Liver (tissue), 9 donors: Measurements from ENCODE around the gene TNFAIP8L2. TPM values are rescaled to one million over a fixed set of nuclear protein-coding genes. Genes with fewer than 3 reads are reported as not detected.

Experiments
- DNase-seq: peaks from one replicate; pipeline ENCODE4 v3.0.0-alpha.2; 2017; ENCODE audit warnings: low spot score
- H3K27ac ChIP-seq, 2 donors: one replicate each; pipeline ENCODE4 v1.7.0; 2013; ENCODE audit warnings: inconsistent platforms in 2 of 2, low read length in 2 of 2, control low read depth in 1 of 2, low read depth in 1 of 2, mild to moderate bottlenecking in 1 of 2
- H3K27me3 ChIP-seq, 4 donors: one replicate each; pipeline versions ENCODE4 v1.6.1 to v1.7.0; 2013; ENCODE audit warnings: low read length in 3 of 4, inconsistent platforms in 1 of 4, mild to moderate bottlenecking in 1 of 4, moderate library complexity in 1 of 4; ENCODE audit not compliant: control insufficient read depth in 4 of 4, insufficient read depth in 4 of 4
- H3K36me3 ChIP-seq, 4 donors: one replicate each; pipeline versions ENCODE4 v1.6.1 to v1.7.0; 2013; ENCODE audit warnings: low read length in 3 of 4, mild to moderate bottlenecking in 3 of 4, low read depth in 1 of 4, moderate library complexity in 1 of 4; ENCODE audit not compliant: control insufficient read depth in 4 of 4, insufficient read depth in 3 of 4
- H3K4me1 ChIP-seq, 4 donors: one replicate each; pipeline versions ENCODE4 v1.6.1 to v1.7.0; 2013; ENCODE audit warnings: low read length in 3 of 4, mild to moderate bottlenecking in 3 of 4, moderate library complexity in 1 of 4; ENCODE audit not compliant: control insufficient read depth in 4 of 4, insufficient read depth in 4 of 4
- H3K4me3 ChIP-seq, 3 donors: one replicate each; pipeline versions ENCODE4 v1.6.1 to v1.7.0; 2013; ENCODE audit warnings: low read length in 3 of 3, control low read depth in 1 of 3, low read depth in 1 of 3, mild to moderate bottlenecking in 1 of 3
- H3K9ac ChIP-seq, 2 donors: one replicate each; pipeline ENCODE4 v1.7.0; 2013; ENCODE audit warnings: low read length in 2 of 2, mild to moderate bottlenecking in 2 of 2, moderate library complexity in 2 of 2, control low read depth in 1 of 2, low read depth in 1 of 2
- H3K9me3 ChIP-seq, 4 donors: one replicate each; pipeline versions ENCODE4 v1.6.1 to v1.7.0; 2013; ENCODE audit warnings: low read length in 3 of 4; ENCODE audit not compliant: control insufficient read depth in 4 of 4
- EGR1 ChIP-seq, 2 donors: IDR thresholded peaks; 2 replicates each; pipeline ENCODE4 v1.6.1; 2016 to 2018; ENCODE audit warnings: antibody characterized with exemption in 2 of 2, low read depth in 2 of 2
- FOXA1 ChIP-seq: IDR thresholded peaks from 2 replicates; pipeline ENCODE4 v1.6.1; 2016; ENCODE audit warnings: antibody characterized with exemption
- FOXA2 ChIP-seq: IDR thresholded peaks from 2 replicates; pipeline ENCODE4 v1.6.1; 2016; ENCODE audit warnings: antibody characterized with exemption
- GABPA ChIP-seq, 2 donors: IDR thresholded peaks in 1 of 2; conservative IDR thresholded peaks in 1 of 2; 2 replicates each; pipeline ENCODE4 v1.6.1; 2016; ENCODE audit warnings: antibody characterized with exemption in 2 of 2, mild to moderate bottlenecking in 1 of 2, moderate library complexity in 1 of 2
- HNF4A ChIP-seq, 2 donors: conservative IDR thresholded peaks; 2 replicates each; pipeline ENCODE4 v1.6.1; 2016; ENCODE audit warnings: antibody characterized with exemption in 2 of 2, mild to moderate bottlenecking in 2 of 2
- JUND ChIP-seq, 2 donors: IDR thresholded peaks; 2 replicates each; pipeline ENCODE4 v1.6.1; 2016; ENCODE audit warnings: antibody characterized with exemption in 2 of 2
- MAX ChIP-seq: IDR thresholded peaks from 2 replicates; pipeline ENCODE4 v1.6.1; 2016; ENCODE audit warnings: antibody characterized with exemption
- NR2F2 ChIP-seq: IDR thresholded peaks from 2 replicates; pipeline ENCODE4 v1.6.1; 2016; ENCODE audit warnings: antibody characterized with exemption
- RXRA ChIP-seq, 2 donors: IDR thresholded peaks; 2 replicates each; pipeline ENCODE4 v1.6.1; 2017 to 2018; ENCODE audit warnings: antibody characterized with exemption in 2 of 2, mild to moderate bottlenecking in 1 of 2
- SP1 ChIP-seq: IDR thresholded peaks from 2 replicates; pipeline ENCODE4 v1.6.1; 2018; ENCODE audit warnings: antibody characterized with exemption, mild to moderate bottlenecking
- TAF1 ChIP-seq: conservative IDR thresholded peaks from 2 replicates; pipeline ENCODE4 v1.6.1; 2016; ENCODE audit warnings: antibody characterized with exemption, mild to moderate bottlenecking
- YY1 ChIP-seq: IDR thresholded peaks from 2 replicates; pipeline ENCODE4 v1.6.1; 2016; ENCODE audit warnings: antibody characterized with exemption, mild to moderate bottlenecking
- WGBS: extraction: QIAGEN DNeasy Blood & Tissue Kit; methylation state at CpG from one replicate; pipeline ENCODE4 v1.1.7; 2013; 5-methylcytosine and 5-hydroxymethylcytosine counted together
- polyA plus RNA-seq, 2 donors: library from polyadenylated mRNA; stranded (reverse) in 1 of 2; unstranded in 1 of 2; fragments of 200-250 nt in 1 of 2; fragments of >200 nt in 1 of 2; fragmentation: Nextera tagmentation in 1 of 2; extraction: Ambion mirVana in 1 of 2; gene quantifications; one replicate each; pipeline versions ENCODE4 v1.2.1 to v1.2.3, GENCODE V29; 2013 to 2015
- total RNA-seq, 2 donors: library from RNA; depleted of rRNA; stranded (reverse); fragments of >200 nt; gene quantifications; one replicate each; pipeline ENCODE4 v1.2.3, GENCODE V29; 2014
- TF ChIP-seq, protein P1 (sequence below): IDR thresholded peaks from 2 replicates; pipeline ENCODE4 v1.6.1; 2016; ENCODE audit warnings: antibody characterized with exemption
- TF ChIP-seq, protein P2 (sequence below): fragments of 150-350 bp; IDR thresholded peaks from 2 replicates; pipeline ENCODE4 v1.5.1; 2017; ENCODE audit warnings: improper control_type of control experiment, low read depth, low read length; ENCODE audit not compliant: missing input control
- TF ChIP-seq, protein P3 (sequence below): IDR thresholded peaks from 2 replicates; pipeline ENCODE4 v1.6.1; 2016; ENCODE audit warnings: antibody characterized with exemption, mild to moderate bottlenecking
- donor health status: healthy.
- donor health status: healthy.
- donor health status: healthy.
- donor health status: healthy.
- donor health status: healthy.

The TNFAIP8L2 gene
- total and polyA plus RNA-seq, 4 donors, result 2.9 to 8.7 (median 4.1) TPM

DNA sequence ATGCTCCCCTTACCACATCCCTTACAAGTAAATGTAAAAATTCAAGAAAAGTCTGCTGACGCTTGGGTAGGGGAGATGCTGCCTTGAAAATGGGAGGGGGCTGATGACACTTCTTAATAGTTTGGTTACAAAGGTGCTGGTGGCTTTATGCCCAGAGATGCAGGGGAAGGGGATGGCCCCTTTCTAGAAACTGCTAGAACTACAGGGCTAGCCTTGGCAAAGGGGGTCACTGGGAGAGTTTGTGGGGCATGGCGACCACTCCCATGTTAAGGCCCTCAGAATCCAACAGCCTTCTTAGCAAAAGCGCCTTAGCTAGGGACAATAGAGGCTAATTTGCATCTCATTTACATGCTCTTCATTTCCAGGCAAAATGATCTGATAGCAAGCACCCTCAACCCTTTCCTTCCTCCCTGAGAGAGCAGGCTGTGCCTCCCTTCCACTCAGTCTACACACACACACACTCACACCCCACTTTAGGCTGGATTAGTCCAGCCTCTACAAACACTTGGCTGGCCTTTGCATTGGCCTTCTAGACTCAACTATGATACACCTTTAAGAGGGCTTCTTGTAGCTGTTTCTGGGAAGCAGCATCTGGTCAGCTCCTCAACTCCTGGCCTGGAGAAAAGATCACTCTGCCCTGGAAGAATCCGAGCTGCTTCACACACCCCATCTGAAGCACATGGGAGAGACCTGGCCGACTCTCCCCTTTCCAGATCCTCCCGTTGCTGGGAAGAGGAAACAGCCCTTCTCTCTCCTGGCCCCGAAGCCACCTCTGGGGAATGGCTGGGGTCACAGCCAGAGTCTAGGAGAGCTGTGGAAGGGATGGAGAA, 11.8 kb upstream of the TNFAIP8L2 start:
- Histone ChIP-seq H3K36me3 (peaks cover 0 to under 1% (median under 1%) of the 10 kb centered on the region in 4 donors), H3K9me3 (no peaks in the 10 kb centered on the region), H3K27me3 (no peaks in the 10 kb centered on the region), H3K27ac (no peak overlapping the region), H3K4me3 (no peak overlapping the region), H3K4me1 (peaks cover 0 to 25% (median 16%) of the 10 kb centered on the region in 4 donors), H3K9ac (no peak overlapping the region)
- no peak for DNase-seq
- WGBS, result 83% methylated on average over 7 of the region's 7 CpGs
- TF ChIP-seq, protein P1, sequence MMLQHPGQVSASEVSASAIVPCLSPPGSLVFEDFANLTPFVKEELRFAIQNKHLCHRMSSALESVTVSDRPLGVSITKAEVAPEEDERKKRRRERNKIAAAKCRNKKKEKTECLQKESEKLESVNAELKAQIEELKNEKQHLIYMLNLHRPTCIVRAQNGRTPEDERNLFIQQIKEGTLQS, result no peak
- TF ChIP-seq, protein P2, sequence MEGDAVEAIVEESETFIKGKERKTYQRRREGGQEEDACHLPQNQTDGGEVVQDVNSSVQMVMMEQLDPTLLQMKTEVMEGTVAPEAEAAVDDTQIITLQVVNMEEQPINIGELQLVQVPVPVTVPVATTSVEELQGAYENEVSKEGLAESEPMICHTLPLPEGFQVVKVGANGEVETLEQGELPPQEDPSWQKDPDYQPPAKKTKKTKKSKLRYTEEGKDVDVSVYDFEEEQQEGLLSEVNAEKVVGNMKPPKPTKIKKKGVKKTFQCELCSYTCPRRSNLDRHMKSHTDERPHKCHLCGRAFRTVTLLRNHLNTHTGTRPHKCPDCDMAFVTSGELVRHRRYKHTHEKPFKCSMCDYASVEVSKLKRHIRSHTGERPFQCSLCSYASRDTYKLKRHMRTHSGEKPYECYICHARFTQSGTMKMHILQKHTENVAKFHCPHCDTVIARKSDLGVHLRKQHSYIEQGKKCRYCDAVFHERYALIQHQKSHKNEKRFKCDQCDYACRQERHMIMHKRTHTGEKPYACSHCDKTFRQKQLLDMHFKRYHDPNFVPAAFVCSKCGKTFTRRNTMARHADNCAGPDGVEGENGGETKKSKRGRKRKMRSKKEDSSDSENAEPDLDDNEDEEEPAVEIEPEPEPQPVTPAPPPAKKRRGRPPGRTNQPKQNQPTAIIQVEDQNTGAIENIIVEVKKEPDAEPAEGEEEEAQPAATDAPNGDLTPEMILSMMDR, result no peak
- TF ChIP-seq MAX, result no peak
- TF ChIP-seq TAF1, result no peak
- TF ChIP-seq JUND (IDR thresholded peaks at IDR 0.05), result no peak
- TF ChIP-seq FOXA1, result no peak

DNA sequence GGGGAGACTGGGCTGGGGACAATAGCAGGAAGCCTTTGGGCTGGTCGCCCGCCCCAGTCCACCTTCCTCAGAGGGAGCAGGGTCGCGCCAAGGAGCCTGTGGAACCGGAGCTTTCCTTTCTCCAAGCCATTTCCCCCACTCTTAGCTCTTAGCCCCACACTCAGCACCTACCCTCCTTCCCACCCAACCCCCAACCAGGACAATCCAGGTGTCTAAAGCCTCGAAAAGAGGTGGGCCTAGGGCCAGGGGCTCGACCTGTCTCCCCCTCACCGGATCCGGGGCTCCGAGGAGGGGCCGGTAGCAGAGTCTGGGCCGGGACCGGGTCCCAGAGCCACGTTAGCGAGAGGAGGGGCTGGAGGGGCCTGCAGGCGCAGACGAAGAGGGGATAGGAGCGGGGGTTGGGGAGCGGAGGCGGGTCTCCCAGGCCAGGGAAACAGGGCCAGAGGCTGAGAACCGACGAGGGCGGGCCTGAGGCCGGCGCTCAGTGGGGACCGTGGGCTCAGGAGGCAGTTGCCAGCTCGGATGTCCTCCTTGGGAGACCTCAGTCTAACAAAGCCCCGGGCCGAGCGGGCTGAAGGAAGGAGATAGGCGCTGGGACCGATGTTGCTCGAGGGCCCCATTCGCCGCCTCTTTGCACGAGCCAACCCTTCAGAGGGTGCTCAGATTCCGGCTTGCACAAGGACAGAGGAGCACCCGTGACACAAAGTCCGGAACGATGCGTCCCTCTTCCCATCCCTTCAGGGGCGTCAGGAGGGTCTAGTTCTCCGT, 11.0 kb upstream of the TNFAIP8L2 start:
- H3K4me3 ChIP-seq, result peak overlapping the region in 2 of 3 donors; percentile 64 to 65
- whole genome bisulfite sequencing, result 61% methylated on average over 43 of the region's 43 CpGs
- TF ChIP-seq, protein P3, sequence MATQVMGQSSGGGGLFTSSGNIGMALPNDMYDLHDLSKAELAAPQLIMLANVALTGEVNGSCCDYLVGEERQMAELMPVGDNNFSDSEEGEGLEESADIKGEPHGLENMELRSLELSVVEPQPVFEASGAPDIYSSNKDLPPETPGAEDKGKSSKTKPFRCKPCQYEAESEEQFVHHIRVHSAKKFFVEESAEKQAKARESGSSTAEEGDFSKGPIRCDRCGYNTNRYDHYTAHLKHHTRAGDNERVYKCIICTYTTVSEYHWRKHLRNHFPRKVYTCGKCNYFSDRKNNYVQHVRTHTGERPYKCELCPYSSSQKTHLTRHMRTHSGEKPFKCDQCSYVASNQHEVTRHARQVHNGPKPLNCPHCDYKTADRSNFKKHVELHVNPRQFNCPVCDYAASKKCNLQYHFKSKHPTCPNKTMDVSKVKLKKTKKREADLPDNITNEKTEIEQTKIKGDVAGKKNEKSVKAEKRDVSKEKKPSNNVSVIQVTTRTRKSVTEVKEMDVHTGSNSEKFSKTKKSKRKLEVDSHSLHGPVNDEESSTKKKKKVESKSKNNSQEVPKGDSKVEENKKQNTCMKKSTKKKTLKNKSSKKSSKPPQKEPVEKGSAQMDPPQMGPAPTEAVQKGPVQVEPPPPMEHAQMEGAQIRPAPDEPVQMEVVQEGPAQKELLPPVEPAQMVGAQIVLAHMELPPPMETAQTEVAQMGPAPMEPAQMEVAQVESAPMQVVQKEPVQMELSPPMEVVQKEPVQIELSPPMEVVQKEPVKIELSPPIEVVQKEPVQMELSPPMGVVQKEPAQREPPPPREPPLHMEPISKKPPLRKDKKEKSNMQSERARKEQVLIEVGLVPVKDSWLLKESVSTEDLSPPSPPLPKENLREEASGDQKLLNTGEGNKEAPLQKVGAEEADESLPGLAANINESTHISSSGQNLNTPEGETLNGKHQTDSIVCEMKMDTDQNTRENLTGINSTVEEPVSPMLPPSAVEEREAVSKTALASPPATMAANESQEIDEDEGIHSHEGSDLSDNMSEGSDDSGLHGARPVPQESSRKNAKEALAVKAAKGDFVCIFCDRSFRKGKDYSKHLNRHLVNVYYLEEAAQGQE, result no peak
- no peak for TF ChIP-seq JUND (IDR thresholded peaks at IDR 0.05)
- no peak for TF ChIP-seq TAF1
- no peak for TF ChIP-seq SP1
- no peak for TF ChIP-seq FOXA1
- TF ChIP-seq, protein P2, result no peak
- TF ChIP-seq FOXA2, result no peak
- no peak for TF ChIP-seq EGR1 (IDR thresholded peaks at IDR 0.05; ENCODE audit: low read depth in 2 of 2)
- no peak for TF ChIP-seq RXRA (IDR thresholded peaks at IDR 0.05)
- TF ChIP-seq YY1, result no peak
- no peak for TF ChIP-seq GABPA (IDR thresholded peaks at IDR 0.05 in 1 of 2, conservative IDR thresholded peaks at IDR 0.05 in 1 of 2)
- no peak for TF ChIP-seq HNF4A (conservative IDR thresholded peaks at IDR 0.05)
- no peak for TF ChIP-seq MAX
- TF ChIP-seq NR2F2, result no peak
- H3K9ac ChIP-seq, result no peak overlapping the region
- DNase-seq, result no peak
- H3K27ac ChIP-seq, result no peak overlapping the region
- peaks cover 0 to 2% (median 0%) of the 10 kb centered on the region in 4 donors for H3K36me3 ChIP-seq
- H3K9me3 ChIP-seq, result no peaks in the 10 kb centered on the region
- H3K27me3 ChIP-seq, result no peaks in the 10 kb centered on the region
- peaks cover 0 to 25% (median 16%) of the 10 kb centered on the region in 4 donors for H3K4me1 ChIP-seq
